ENCODE data around the gene BPIFB6. TPM values are rescaled to one million over a fixed set of nuclear protein-coding genes. Genes with fewer than 3 reads are reported as not detected.

BPIFB6 gene
- polyA plus RNA-seq, 1 donor (not counting 4 experiments of a cell fraction or from before 2014, with no cell fraction given), result not detected

- no peak overlapping the region for H3K4me3 ChIP-seq (ENCODE audit: control insufficient read depth in 2 of 3, extremely low read depth in 1 of 3, insufficient read depth in 2 of 3, low read depth in 1 of 3, low read length in 3 of 3)
- H4K20me1 ChIP-seq (ENCODE audit: control insufficient read depth, extremely low read depth, insufficient read depth, low read length), result no peaks in the 10 kb centered on the region
- H3K9me3 ChIP-seq (ENCODE audit: control insufficient read depth, low read depth, low read length), result no peaks in the 10 kb centered on the region
- no peaks in the 10 kb centered on the region for H3K9me1 ChIP-seq (ENCODE audit: control insufficient read depth, extremely low read depth, insufficient read depth, low read length)
- peaks cover 8% of the 10 kb centered on the region for H3K27me3 ChIP-seq (ENCODE audit: control insufficient read depth, extremely low read depth, insufficient read depth, low read length)
- H3K79me2 ChIP-seq (ENCODE audit: control insufficient read depth, insufficient read depth, low read length), result no peaks in the 10 kb centered on the region
- dilution Hi-C loops (cut with MboI; ENCODE audit: extremely low pct_ligation_motif_present, low sequenced_read_pairs), result no loop called here
- H3K9ac ChIP-seq (ENCODE audit: control insufficient read depth, extremely low read depth, insufficient read depth, low read length), result no peak overlapping the region
- no peak overlapping the region for H2AFZ ChIP-seq (ENCODE audit: control insufficient read depth, low read length)
- FAIRE-seq, result no peak
- TF ChIP-seq EZH2 (IDR thresholded peaks at IDR 0.05; ENCODE audit: low read length) (no peak), CTCF (optimal IDR thresholded peaks at IDR 0.05 in 1 of 3, IDR thresholded peaks at IDR 0.05 in 1 of 3, conservative IDR thresholded peaks at IDR 0.05 in 1 of 3; ENCODE audit: extremely low read depth in 1 of 3, insufficient read depth in 2 of 3, low read length in 3 of 3) (no peak)
- H3K27ac ChIP-seq (ENCODE audit: control insufficient read depth, insufficient read depth, low read length), result no peak overlapping the region
- no peaks in the 10 kb centered on the region for H3K4me1 ChIP-seq (ENCODE audit: control insufficient read depth, extremely low read depth, insufficient read depth, low read length)
- DNase-seq (ENCODE audit: low read depth, low spot score), result no peak
- H3K4me2 ChIP-seq (ENCODE audit: control insufficient read depth, extremely low read depth, insufficient read depth, low read depth, low read length), result no peak overlapping the region
- H3K36me3 ChIP-seq (ENCODE audit: control insufficient read depth in 2 of 2, extremely low read depth in 1 of 2, insufficient read depth in 2 of 2, low read length in 2 of 2), result no peaks in the 10 kb centered on the region
Observed at GRCh38 chr20:33074675-33075074, 43.2 kb downstream of the BPIFB6 start.

DNA sequence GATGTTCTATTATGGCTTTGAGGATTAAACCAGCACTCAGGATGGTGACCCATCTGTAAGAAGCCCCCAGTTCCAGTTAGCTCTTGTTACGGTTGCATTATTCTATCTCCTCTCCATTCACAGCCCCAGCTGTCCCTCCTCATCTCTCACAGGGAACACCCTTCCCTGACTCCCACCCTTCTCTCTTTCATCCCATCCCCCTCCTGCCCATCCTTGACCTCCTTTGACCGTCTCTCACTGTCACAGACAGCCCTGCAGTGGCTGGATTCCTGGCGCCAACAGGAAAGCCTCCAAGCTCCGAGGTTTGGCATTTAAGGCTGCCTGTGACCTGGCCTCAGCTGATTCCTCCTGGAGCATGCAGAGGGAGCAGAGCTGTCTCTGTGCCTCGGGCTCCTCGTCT is 43.8 kb downstream of the BPIFB6 start:
- no peak overlapping the region for H3K9ac ChIP-seq (ENCODE audit: control insufficient read depth, extremely low read depth, insufficient read depth, low read length)
- dilution Hi-C loops (cut with MboI; ENCODE audit: extremely low pct_ligation_motif_present, low sequenced_read_pairs), result no loop called here
- no peak overlapping the region for H2AFZ ChIP-seq (ENCODE audit: control insufficient read depth, low read length)
- FAIRE-seq (no peak), DNase-seq (ENCODE audit: low read depth, low spot score) (no peak)
- H3K27me3 ChIP-seq (ENCODE audit: control insufficient read depth, extremely low read depth, insufficient read depth, low read length), result peaks cover 8% of the 10 kb centered on the region
- no peaks in the 10 kb centered on the region for H3K4me1 ChIP-seq (ENCODE audit: control insufficient read depth, extremely low read depth, insufficient read depth, low read length)
- no peaks in the 10 kb centered on the region for H3K9me1 ChIP-seq (ENCODE audit: control insufficient read depth, extremely low read depth, insufficient read depth, low read length)
- H3K27ac ChIP-seq (ENCODE audit: control insufficient read depth, insufficient read depth, low read length), result no peak overlapping the region
- no peak overlapping the region for H3K4me2 ChIP-seq (ENCODE audit: control insufficient read depth, extremely low read depth, insufficient read depth, low read depth, low read length)
- no peak overlapping the region for H3K4me3 ChIP-seq (ENCODE audit: control insufficient read depth in 2 of 3, extremely low read depth in 1 of 3, insufficient read depth in 2 of 3, low read depth in 1 of 3, low read length in 3 of 3)
- TF ChIP-seq CTCF (optimal IDR thresholded peaks at IDR 0.05 in 1 of 3, IDR thresholded peaks at IDR 0.05 in 1 of 3, conservative IDR thresholded peaks at IDR 0.05 in 1 of 3; ENCODE audit: extremely low read depth in 1 of 3, insufficient read depth in 2 of 3, low read length in 3 of 3), result no peak
- no peaks in the 10 kb centered on the region for H4K20me1 ChIP-seq (ENCODE audit: control insufficient read depth, extremely low read depth, insufficient read depth, low read length)
- no peaks in the 10 kb centered on the region for H3K36me3 ChIP-seq (ENCODE audit: control insufficient read depth in 2 of 2, extremely low read depth in 1 of 2, insufficient read depth in 2 of 2, low read length in 2 of 2)
- H3K79me2 ChIP-seq (ENCODE audit: control insufficient read depth, insufficient read depth, low read length), result no peaks in the 10 kb centered on the region
- no peaks in the 10 kb centered on the region for H3K9me3 ChIP-seq (ENCODE audit: control insufficient read depth, low read depth, low read length)

Measured in keratinocyte (primary cell).